Measurements from ENCODE around the gene COL16A1. TPM values are rescaled to one million over a fixed set of nuclear protein-coding genes. Genes with fewer than 3 reads are reported as not detected.

Gene COL16A1
- total and polyA plus RNA-seq, 2 of the 13 experiments (the other 11 are each of a cell fraction or from before 2014, with no cell fraction given): 4.3 to 12.2 TPM

- H3K9ac ChIP-seq (ENCODE audit: insufficient read depth, low read depth, low read length): no peak overlapping the region
- no peaks in the 10 kb centered on the region for H3K79me2 ChIP-seq (ENCODE audit: insufficient read depth, low read length)
- ChIA-PET CTCF (ENCODE audit: low intra/inter-chr PET ratio, low total read pairs) (interaction anchor here (2.3 kb wide), 1 partner anchor 82 kb away, joined by 15 read pairs; no protein-coding TSS in a partner anchor), POLR2A (interaction anchor here (1.7 kb wide), 3 partner anchors 14 to 42 kb away, joined by 3 to 5 read pairs (median 5); partner anchors contain the start of gene COL16A1)
- no TSS peak for BruUV-seq (replicated peaks)
- TF ChIP-seq SAFB2 (CRISPR knock-in tag; IDR thresholded peaks at IDR 0.05; ENCODE audit: borderline replicate concordance, low read depth) (no peak), THAP8 (CRISPR knock-in tag; IDR thresholded peaks at IDR 0.05; ENCODE audit: borderline replicate concordance) (no peak), BCL3 (CRISPR knock-in tag; IDR thresholded peaks at IDR 0.05) (no peak), TEAD2 (CRISPR knock-in tag; IDR thresholded peaks at IDR 0.05) (no peak), PLRG1 (conservative IDR thresholded peaks at IDR 0.05) (no peak), RFXAP (CRISPR knock-in tag; IDR thresholded peaks at IDR 0.05; ENCODE audit: borderline replicate concordance) (no peak), ZFAT (CRISPR knock-in tag; conservative IDR thresholded peaks at IDR 0.05) (no peak), ZNF292 (CRISPR knock-in tag; IDR thresholded peaks at IDR 0.05; ENCODE audit: borderline replicate concordance, low read depth) (no peak), ZBTB33 (CRISPR knock-in tag; IDR thresholded peaks at IDR 0.05) (no peak), MIER3 (CRISPR knock-in tag; IDR thresholded peaks at IDR 0.05; ENCODE audit: borderline replicate concordance) (no peak), ZNF496 (CRISPR knock-in tag; IDR thresholded peaks at IDR 0.05; ENCODE audit: insufficient replicate concordance) (no peak)
- TF ChIP-seq, protein P1, sequence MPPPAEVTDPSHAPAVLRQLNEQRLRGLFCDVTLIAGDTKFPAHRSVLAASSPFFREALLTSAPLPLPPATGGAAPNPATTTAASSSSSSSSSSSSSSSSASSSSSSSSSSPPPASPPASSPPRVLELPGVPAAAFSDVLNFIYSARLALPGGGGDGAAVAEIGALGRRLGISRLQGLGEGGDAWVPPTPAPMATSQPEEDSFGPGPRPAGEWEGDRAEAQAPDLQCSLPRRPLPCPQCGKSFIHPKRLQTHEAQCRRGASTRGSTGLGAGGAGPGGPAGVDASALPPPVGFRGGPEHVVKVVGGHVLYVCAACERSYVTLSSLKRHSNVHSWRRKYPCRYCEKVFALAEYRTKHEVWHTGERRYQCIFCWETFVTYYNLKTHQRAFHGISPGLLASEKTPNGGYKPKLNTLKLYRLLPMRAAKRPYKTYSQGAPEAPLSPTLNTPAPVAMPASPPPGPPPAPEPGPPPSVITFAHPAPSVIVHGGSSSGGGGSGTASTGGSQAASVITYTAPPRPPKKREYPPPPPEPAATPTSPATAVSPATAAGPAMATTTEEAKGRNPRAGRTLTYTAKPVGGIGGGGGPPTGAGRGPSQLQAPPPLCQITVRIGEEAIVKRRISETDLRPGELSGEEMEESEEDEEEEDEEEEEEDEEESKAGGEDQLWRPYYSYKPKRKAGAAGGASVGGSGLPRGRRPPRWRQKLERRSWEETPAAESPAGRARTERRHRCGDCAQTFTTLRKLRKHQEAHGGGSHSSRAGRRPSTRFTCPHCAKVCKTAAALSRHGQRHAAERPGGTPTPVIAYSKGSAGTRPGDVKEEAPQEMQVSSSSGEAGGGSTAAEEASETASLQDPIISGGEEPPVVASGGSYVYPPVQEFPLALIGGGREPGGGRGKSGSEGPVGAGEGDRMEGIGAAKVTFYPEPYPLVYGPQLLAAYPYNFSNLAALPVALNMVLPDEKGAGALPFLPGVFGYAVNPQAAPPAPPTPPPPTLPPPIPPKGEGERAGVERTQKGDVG (CRISPR knock-in tag; IDR thresholded peaks at IDR 0.05; ENCODE audit: borderline replicate concordance): no peak
- TF ChIP-seq, protein P2, sequence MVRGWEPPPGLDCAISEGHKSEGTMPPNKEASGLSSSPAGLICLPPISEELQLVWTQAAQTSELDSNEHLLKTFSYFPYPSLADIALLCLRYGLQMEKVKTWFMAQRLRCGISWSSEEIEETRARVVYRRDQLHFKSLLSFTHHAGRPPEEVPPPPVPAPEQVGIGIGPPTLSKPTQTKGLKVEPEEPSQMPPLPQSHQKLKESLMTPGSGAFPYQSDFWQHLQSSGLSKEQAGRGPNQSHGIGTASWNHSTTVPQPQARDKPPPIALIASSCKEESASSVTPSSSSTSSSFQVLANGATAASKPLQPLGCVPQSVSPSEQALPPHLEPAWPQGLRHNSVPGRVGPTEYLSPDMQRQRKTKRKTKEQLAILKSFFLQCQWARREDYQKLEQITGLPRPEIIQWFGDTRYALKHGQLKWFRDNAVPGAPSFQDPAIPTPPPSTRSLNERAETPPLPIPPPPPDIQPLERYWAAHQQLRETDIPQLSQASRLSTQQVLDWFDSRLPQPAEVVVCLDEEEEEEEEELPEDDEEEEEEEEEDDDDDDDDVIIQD (CRISPR knock-in tag; IDR thresholded peaks at IDR 0.05; ENCODE audit: low read depth): no peak
- no peaks in the 10 kb centered on the region for H3K36me3 ChIP-seq (replicated peaks in 1 of 2; ENCODE audit: control insufficient read depth in 1 of 2, insufficient read depth in 2 of 2, low read length in 2 of 2)
- no peak overlapping the region for H3K4me3 ChIP-seq (replicated peaks in 1 of 3; ENCODE audit: insufficient read depth in 1 of 3, low read depth in 2 of 3, low read length in 3 of 3)
- WGBS (ENCODE audit: low lambda C conversion rate): 35% methylated on average over 14 of the region's 15 CpGs
- no peaks in the 10 kb centered on the region for H4K20me1 ChIP-seq (ENCODE audit: insufficient read depth, low read length)
- ATAC-seq (no peak), DNase-seq (ENCODE audit: low spot score) (no peak), FAIRE-seq (no peak)
- H2AFZ ChIP-seq (ENCODE audit: low read length): no peak overlapping the region
- in situ Hi-C loops (cut with HindIII; ENCODE audit: extremely low pct_ligation_motif_present, low pct_unique_long_range_greater_than_20kb): no loop called here
- no peak overlapping the region for H3K4me2 ChIP-seq (ENCODE audit: low read depth, low read length)
- no peak overlapping the region for H3K27ac ChIP-seq (ENCODE audit: extremely low read length, insufficient read depth, low read length)
- H3K4me1 ChIP-seq (ENCODE audit: insufficient read depth, low read length): no peaks in the 10 kb centered on the region
- no peaks in the 10 kb centered on the region for H3K9me3 ChIP-seq (ENCODE audit: low read length)
- intact Hi-C loops (cut with micrococcal nuclease; ENCODE audit: unreplicated experiment): loop anchor here (1.0 kb wide), 2 partner anchors 32 to 82 kb away; no protein-coding TSS in a partner anchor
- H3K27me3 ChIP-seq (ENCODE audit: control insufficient read depth in 1 of 2, insufficient read depth in 2 of 2, low read length in 2 of 2): peaks cover under 1 to 41% of the 10 kb centered on the region in 2 experiments; a peak in 3 of 5 replicates
Observed at GRCh38 chr1:31745946-31746670, 42.3 kb upstream of the COL16A1 start.
